ENCODE data around the gene YPEL4.
"Not testable (repeated sequence)": the region's sequence is repeated elsewhere in the genome, so short reads cannot be mapped to it uniquely, and the experiment has no call there.

- TF ChIP-seq ZNF274 (IDR thresholded peaks at IDR 0.05; ENCODE audit: low read depth, low read length); YY1 (IDR thresholded peaks at IDR 0.05; ENCODE audit: insufficient read depth, insufficient read length): not testable (repeated sequence)
These were observed 2.5 kb upstream of the YPEL4 start for GRCh38 chr11:57652230-57652629.
